Nucleus accumbens (tissue), 56 donors: ENCODE results near the gene SNTB2.
A peak's percentile ranks its signal among the peaks of the same experiment; 100 is the strongest.

Source experiments
- DNase-seq, 56 donors: peaks; one replicate each; lab custom pipeline; 2025; lab: John Stamatoyannopoulos, UW

SNTB2 gene

DNA sequence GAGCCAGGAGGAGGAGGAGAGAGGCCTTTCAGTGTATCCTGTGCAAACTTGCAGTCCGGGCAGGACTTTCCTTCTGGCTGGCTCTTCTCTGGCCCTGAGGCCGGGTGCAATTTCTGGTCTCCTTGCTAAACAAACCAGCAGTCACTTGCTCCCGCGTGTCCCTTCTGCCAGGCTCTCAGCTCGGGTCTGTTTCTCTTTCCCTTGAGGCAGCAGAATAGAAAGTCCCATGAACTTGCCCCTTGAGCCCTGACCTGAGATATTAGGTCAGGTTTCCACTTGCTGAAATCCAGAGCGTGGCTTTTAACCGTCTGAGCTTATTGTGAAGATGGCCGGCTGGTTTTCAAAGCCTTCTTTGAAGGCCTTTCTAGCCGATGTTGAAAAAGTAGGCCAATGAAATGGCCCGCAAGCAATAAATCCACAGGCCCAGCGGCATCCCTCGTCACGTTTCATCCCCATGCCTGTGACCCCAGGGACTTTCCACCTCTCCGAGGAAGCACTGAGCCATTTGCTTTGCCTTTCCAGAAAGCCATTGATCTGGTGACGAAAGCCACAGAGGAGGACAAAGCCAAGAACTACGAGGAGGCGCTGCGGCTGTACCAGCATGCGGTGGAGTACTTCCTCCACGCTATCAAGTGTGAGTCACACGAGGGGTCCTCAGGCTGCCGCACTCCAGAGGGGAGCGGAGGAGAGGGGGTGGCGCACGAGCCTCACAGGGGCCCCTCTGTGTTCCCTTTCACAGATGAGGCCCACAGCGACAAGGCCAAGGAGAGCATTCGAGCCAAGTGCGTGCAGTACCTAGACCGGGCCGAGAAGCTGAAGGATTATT lies 128.7 kb downstream of the SNTB2 start:
- DNase-seq, result peak in 3 of 56 donors; percentile 16 to 27 (median 26)

DNA sequence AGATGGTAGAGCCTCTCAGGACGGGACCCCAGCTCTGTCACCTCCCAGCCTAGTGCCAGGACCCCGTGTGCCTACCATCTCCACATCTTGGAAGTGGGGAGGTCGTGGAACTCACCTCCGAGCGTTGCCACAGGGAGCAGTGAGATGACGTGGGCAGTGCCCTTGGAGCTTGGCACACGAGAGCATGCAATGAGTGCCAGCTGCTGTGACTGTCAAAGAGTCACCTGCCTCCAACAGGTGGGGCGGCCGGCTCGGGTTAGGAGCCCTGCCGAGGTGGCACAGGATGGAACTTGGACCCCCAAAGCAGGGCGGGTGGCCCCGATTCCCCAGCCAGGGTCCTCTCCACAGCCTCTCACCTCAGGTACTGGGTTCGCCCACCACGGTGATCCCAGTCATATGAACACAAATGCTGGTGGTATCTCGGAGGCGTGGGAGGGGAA lies 129.7 kb downstream of the SNTB2 start:
- DNase-seq, result no peak

DNA sequence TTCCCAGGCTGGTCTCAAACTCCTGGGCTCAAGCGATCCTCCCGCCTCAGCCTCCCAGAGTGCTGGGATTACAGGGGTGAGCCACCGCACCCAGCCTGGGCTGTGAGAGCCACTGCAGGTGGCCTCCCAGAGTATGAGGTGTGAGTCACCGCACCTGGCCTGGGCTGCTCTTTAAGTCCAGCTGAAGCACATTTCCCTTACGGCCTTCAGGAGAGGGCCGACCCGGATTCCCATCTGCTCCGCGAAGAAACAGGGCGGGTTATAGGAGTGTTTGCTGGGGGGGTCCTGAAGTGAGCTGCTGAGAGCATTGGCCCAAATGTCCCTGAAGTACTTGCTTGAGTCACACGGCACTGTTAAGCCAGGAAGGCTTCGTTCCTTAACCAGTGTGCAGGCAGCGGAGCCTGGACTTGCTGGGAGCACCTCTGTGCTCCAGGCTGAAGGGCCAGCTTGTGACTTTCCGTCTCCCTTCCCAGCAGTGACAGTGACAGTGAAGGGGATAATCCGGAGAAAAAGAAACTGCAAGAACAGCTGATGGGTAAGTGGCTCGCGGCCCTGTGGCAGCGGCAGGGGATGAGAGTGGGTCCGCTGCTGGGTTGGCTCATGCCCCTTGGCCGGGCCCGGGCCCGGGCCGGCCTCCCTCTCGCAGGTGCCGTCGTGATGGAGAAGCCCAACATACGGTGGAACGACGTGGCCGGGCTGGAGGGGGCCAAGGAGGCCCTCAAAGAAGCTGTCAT lies 131.4 kb downstream of the SNTB2 start:
- no peak for DNase-seq

DNA sequence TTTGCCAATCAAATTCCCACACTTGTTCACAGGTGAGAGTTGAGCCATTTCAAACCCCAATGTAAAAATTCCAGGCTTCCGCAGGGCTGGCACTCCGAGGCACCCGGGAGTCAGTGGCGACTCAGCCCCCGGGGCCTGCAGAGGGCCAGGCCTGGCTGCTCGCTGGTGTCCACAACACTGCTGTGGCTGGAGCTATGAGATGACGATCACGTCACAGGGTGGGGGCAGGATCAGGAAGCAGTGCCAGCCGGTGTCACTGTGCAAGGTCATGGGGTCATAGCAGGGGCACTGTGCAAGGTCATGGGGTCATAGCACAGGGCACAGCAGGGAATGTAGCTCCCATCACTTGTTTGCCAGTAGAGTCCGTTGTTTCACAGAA lies 131.9 kb downstream of the SNTB2 start:
- DNase-seq, result no peak

DNA sequence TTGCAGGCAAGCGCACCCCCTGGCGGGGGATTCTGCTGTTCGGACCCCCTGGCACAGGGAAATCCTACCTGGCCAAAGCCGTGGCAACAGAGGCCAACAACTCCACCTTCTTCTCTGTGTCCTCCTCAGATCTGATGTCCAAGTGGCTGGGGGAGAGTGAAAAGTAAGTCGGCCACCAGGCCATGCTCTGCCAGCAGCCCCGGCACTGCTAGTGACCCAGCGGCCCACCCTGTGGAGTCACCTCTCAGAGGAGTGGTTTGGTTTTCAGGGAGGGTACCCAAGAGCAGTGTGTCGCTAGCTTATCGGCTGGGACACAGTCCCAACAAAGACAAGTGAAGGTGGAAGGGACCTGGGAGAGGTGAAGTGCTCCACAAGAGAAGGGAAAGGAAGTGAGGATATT lies 132.4 kb downstream of the SNTB2 start:
- DNase-seq, result no peak

DNA sequence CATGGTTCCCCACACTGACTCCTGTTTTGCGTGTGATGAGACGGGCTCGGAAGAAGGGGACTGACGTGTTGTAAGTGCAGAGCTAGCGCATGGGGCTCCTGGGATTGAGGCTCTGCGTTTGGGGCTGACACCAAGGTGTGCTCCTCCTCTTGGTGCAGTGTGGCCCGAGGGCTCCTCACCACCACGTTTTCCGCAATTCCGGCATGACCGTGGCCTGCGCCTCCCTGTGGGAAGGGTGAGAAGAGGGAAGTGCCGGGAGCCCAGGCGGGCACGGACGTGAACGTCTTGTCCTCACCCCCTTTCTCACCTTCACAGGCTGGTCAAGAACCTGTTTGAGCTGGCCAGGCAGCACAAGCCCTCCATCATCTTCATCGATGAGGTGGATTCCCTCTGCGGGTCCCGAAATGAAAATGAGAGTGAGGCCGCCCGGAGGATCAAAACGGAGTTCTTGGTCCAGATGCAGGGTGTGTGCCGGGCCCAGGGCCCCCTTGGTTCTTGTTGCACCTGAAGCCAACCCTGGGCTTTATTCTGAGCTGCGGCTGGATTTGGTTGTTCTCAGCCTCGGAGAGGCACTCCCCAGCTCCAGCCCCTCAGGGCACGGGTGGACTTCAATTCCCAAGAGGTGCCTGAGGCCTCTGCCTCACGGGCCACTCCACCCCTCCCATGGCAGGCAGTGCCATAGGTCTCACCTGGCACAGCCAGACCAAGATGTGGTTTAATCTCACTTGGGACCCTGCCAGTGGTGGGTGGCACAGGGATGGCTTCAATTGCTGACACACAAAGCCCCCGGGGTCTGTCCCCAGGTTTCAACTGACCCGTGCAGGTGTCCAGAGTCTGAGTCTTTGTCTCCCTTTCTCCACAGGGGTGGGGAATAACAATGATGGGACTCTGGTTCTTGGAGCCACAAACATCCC lies 133.1 kb downstream of the SNTB2 start:
- DNase-seq, result no peak

DNA sequence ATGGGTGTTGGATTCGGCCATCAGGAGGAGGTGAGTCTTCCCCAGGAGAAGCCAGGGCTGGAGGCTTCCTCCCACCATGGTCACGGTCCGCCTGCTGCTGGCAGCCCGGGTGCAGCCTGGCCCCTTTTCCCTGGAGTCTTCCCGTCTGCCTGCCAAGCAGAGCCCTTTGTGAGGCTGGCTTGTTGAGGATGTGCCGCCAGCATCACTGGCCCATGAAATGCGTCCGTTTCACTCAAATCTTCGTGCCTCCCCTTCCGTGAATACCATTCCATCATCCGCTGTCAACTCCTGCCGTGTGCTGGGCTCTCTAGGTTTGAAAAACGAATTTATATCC lies 133.7 kb downstream of the SNTB2 start:
- DNase-seq, result no peak

DNA sequence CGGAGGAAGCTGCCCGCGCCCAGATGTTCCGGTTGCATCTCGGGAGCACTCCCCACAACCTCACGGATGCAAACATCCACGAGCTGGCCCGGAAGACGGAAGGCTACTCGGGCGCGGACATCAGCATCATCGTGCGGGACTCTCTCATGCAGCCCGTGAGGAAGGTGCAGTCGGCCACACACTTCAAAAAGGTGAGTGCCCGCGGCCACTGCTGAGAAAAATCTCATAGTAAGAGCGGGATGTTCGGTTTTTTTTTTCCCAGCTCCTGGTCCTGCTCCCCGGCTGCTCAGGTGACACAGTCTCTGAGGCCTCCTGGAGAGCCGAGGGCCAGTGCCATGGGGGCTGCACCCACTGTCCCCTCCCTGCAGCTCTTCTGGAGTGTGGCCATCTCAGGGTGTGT lies 134.1 kb downstream of the SNTB2 start:
- DNase-seq, result no peak

DNA sequence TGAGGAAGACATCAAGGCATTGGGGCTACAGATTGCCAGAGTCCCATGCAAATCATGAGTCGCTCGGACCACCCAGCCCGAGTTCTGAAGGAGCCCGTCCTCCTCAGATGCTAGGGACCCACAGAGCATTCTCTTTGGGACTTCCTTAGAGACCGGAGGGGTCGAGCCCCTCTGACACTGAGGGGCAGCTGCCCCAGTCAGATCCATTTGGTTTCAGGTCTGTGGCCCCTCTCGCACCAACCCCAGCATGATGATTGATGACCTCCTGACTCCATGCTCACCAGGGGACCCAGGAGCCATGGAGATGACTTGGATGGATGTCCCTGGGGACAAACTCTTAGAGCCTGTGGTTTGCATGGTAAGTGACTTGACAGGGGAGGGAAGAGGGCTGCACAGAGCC lies 135.4 kb downstream of the SNTB2 start:
- DNase-seq, result no peak

DNA sequence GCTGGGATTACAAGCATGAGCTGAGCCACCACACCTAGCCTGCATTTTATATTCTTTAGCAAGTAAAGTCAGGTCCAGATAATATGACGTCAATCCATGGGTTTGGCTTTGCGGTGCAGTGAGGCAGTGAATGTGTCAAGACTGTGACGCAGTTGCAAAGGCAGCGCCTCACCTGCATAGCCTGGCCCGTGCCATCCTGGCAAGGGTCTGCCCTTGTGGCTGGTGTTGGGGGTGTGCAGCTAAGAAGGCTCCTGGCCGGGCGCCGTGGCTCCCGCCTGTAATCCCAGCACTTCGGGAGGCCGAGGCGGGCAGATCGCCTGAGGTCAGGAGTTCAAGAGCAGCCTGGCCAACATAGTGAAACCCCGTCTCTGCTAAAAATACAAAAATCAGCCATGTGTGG lies 136.5 kb downstream of the SNTB2 start:
- DNase-seq, result no peak

DNA sequence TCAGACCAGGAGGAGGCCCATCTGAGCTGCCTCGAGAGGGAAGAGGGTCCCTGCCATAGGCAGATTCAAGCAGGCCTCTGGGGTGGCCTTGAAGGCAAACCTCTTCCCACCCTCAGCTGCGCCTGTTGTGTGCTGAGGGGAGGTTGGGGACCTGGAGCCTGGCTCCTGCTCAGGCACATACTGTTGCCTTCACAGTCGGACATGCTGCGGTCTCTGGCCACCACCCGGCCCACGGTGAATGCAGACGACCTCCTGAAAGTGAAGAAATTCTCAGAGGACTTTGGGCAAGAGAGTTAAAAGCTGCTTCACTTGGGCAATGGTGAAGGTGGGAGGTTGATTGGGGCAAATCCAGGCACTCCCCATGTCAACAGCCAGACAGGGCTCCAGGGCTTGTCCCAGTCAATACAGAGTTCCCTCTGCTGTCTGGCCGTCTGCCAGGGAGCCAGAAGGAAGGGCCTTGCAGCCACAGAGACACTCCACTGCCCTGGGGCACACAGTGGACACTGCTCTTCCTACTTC lies 137.1 kb downstream of the SNTB2 start:
- peak in 17 of 56 donors; percentile 2 to 59 (median 19) for DNase-seq

DNA sequence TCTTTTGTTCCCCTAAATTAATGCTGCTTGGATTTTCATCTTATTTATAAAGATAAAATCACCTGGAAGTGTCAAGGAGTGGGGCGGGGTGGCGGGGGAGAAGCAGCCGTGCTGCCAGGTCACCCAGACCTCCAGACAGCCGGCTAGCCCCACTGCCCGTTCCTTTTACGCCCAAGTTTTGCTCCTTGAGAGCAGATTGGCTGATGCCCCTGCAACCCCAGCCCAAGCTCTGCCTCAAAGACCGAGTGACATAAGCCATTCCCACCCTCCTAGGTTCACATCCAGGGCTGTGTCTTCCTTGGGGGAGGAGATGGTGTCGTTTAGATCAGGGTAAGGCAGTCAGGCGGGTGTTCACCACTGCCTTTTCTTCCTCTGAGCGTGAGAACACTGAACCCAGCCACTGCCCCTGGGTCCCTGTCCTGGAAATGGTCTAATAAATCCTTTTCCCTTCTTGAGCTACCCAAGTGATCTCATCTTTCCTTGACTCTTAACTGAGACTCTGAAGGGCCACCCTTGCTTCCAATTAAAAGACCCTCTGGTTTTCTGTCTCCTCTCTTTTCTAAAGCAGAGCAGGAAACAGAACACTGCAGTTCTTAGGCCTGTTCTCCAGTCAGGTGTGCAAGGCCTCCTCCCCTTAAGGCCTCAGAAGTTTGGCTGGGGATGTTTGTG lies 137.8 kb downstream of the SNTB2 start:
- no peak for DNase-seq

DNA sequence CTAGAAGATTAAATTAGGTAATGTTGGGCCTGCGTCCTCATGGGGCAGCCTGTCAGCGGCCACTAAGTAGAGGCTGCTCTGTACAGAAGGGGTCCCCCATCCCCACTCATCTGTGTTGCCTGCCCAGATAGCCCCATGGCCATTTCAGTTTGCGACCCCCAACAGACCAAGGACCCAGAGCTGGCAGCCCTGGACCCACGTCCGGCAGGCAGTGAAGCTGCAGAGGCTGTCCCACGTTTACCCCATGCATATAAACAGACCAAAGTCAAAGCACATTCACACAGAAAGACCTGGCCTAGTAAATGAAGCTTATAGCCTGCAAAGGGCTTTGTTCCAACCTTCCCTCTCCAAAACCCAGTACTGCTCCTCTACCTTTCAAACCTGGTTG lies 138.8 kb downstream of the SNTB2 start:
- DNase-seq, result no peak

DNA sequence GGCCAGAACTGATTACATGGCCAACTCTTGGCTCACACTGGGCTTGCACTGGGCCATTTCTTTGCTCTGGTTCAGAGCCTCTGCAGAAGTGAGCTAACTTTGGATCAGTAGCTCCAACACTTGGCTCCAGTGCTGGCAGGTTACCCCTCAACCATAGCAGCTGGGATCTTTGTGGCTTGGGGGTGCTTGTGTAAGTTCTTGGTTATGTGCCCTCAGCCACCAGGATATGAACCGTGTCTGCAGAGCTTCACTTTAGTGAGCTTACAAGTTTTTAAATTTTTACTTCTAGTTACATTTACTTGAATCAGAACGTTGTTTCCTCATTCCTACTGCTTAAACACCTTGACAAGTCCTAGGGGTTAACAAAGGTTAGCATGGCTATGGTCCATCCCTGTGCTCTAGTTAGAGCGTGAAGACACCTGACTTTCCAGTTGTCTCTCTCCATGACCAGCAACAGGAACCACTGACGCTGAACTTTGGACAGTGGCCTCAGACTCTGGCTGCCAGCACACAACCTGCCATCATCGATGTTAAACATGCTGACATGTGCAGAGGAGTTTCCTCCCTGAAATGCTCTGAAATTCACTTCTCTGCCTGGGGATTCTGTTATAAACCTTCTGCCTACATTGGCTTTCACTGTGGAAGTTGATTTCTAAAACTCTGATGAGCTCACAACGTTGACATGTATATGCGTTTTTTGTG lies 139.4 kb downstream of the SNTB2 start:
- no peak for DNase-seq

DNA sequence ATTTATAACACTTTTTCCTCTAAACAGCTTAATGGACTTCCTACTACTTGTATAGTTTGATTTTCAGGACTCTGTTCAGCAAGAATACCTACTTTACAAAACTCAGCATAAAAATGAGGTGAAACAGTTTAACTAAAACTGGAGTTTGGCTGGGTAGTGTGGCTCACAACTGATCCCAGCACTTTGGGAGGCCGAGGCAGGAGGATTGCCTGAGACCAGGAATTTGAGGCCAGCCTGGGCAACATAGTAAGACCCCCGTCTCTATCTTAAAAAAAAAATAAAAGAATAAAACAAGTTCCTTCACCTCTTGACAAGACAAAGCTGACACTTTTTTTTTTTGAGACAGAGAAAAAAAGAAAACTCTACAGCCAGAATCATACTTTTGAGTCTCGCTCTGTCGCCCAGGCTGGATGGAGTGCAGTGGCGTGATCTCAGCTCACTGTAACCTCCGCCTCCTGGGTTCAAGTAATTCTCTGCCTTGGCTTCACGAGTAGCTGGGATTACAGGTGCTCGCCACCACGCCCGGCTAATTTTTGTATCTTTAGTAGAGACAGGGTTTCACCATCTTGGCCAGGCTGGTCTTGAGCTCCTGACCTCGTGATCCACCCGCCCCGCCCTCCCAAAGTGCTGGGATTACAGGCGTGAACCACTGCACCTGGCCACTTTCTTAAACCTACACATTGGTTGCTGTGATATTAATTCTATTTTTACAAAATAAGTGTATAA lies 140.8 kb downstream of the SNTB2 start:
- DNase-seq, result no peak

DNA sequence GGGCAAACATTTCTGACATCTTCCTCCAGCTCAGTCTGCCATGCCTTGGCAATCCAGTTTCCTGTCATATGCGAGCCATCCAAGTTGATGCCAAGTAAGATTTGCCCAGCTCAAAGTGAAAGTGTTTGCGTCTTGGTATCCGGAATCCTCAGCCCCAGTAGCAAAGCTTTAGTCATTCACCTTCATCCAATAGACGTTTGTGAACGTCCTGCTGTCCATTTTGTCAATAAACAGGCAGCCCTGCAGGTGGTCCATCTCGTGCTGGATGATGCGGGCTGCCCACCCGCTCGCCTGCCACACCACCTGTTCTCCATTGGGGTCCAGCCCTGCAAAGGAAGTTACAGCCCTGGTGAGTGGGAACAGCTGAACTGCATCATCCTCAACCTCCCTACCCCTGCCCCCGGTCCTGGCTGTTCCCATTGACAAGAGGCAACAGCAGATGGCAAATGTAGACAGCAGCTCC lies 141.9 kb downstream of the SNTB2 start:
- DNase-seq, result peak in 1 of 56 donors; percentile 5

DNA sequence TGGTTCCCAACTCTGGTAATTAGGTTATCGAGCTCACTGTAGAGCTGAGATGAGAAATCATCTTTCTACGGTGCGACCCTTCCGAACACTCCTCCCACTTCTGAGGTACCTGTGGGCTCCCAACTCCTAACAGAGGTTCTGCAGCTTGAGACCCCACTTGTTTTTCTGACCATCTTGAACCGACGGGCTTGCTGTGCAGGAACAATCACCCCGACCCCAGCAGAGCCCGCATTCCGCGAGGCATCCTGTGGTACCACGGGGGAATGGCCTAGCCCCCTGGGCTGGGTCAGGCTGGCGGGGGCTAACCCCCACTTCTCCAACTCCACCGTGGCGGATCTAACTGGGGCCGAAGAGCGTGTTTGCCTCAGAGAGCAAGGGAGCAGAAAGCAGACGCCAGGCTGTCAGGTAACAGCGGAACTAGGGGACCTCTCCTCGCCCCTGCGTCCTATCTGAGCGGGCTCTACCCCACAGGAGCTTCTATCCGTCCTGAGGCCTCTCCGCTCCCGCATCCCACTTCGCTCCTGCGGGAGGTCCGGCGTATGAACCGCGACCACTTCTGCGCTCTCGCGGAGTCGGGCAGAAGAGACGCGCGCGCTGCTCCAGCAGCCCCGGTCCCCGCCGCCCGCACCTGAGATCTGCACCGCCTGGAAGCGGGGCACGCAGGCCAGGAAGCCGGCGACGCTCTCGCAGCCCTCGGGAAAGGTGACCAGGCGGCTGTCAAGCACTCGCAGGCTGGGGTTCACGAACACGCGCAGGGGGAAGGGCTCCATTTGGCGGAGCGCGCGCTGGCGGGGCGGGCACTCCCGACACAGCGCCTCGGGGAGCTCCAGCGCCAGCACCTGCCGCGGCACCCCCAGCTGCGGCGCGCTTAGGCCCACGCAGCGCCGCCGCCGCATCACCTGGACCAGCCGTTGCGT lies 142.7 kb downstream of the SNTB2 start:
- peak in 24 of 56 donors; percentile 37 to 78 (median 58) for DNase-seq
